GM19328 (cell line): Measurements from ENCODE around the gene ZC3H13.

Experiments used
- ATAC-seq: cut with Tn5 transposase; IDR thresholded peaks from one replicate; pipeline ENCODE4 v1.9.1; 2021; ENCODE audit warnings: mild to moderate bottlenecking, moderate library complexity; ENCODE audit not compliant: unreplicated experiment

ZC3H13 gene

GRCh38 chr13:45941261-45941660, 111.3 kb downstream of the ZC3H13 start:
- no peak for ATAC-seq

- no peak for ATAC-seq
These were observed 112.5 kb downstream of the ZC3H13 start for GRCh38 chr13:45940061-45940460.

- no peak for ATAC-seq
These were observed 115.9 kb downstream of the ZC3H13 start for GRCh38 chr13:45936621-45937020.

GRCh38 chr13:45934283-45934682, 118.3 kb downstream of the ZC3H13 start:
- ATAC-seq: no peak

- ATAC-seq: no peak
These were observed 119.2 kb downstream of the ZC3H13 start for GRCh38 chr13:45933203-45933908.

- no peak for ATAC-seq
These were observed 119.9 kb downstream of the ZC3H13 start for GRCh38 chr13:45932676-45933075.

GRCh38 chr13:45932172-45932571, 120.4 kb downstream of the ZC3H13 start:
- no peak for ATAC-seq

GRCh38 chr13:45931211-45931610, 121.3 kb downstream of the ZC3H13 start:
- no peak for ATAC-seq

- no peak for ATAC-seq
These were observed 122.4 kb downstream of the ZC3H13 start for GRCh38 chr13:45930177-45930576.

- ATAC-seq: no peak
These were observed 123.7 kb downstream of the ZC3H13 start for GRCh38 chr13:45928843-45929242.

GRCh38 chr13:45928176-45928575, 124.4 kb downstream of the ZC3H13 start:
- ATAC-seq: no peak

GRCh38 chr13:45926741-45927140, 125.8 kb downstream of the ZC3H13 start:
- ATAC-seq: no peak

GRCh38 chr13:45925151-45925550, 127.4 kb downstream of the ZC3H13 start:
- ATAC-seq: no peak

GRCh38 chr13:45921162-45921736, 131.3 kb downstream of the ZC3H13 start:
- ATAC-seq: no peak

- ATAC-seq: no peak
These were observed 133.9 kb downstream of the ZC3H13 start for GRCh38 chr13:45918597-45918996.

- no peak for ATAC-seq
These were observed 135.5 kb downstream of the ZC3H13 start for GRCh38 chr13:45917019-45917418.

- ATAC-seq: no peak
These were observed 136.7 kb downstream of the ZC3H13 start for GRCh38 chr13:45915686-45916439.

GRCh38 chr13:45909673-45910072, 142.9 kb downstream of the ZC3H13 start:
- ATAC-seq: no peak

GRCh38 chr13:45909089-45909488, 143.5 kb downstream of the ZC3H13 start:
- ATAC-seq: no peak

GRCh38 chr13:45907503-45907902, 145.0 kb downstream of the ZC3H13 start:
- ATAC-seq: no peak
